ENCODE results near the gene AFG1L. TPM values are rescaled to one million over a fixed set of nuclear protein-coding genes. Genes with fewer than 3 reads are reported as not detected.

The AFG1L gene
- polyA plus RNA-seq, 1 of the 3 experiments (the other 2 are of a cell fraction) = 0.71 TPM

DNA sequence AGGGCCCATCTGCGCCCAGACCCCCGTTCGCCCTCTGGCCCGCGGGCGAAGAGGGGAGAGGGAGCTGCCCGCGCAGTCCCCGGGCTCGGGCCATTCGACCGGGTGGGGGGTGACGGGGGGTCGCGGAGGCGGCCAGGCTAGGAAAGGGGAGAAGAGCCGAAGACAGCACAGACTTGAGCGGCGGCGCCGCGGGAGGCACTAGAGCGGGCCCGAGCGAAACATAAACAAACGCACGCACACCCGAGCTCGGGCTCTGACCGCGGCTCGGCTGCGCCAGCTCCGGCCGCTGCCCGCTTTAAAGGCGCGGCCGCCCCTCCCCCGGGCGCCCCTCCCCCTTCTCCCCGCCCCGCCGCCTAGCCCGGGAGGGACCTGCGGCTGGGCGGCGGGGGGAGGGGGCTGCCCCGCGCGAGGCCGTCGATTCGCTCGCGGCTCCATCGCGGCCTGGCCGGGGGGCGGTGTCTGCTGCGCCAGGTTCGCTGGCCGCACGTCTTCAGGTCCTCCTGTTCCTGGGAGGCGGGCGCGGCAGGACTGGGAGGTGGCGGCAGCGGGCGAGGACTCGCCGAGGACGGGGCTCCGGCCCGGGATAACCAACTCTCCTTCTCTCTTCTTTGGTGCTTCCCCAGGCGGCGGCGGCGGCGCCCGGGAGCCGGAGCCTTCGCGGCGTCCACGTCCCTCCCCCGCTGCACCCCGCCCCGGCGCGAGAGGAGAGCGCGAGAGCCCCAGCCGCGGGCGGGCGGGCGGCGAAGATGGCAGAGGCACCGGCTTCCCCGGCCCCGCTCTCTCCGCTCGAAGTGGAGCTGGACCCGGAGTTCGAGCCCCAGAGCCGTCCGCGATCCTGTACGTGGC, 265.8 kb downstream of the AFG1L start, which contains the start of gene FOXO3:
FOXO3 (plus strand) TSS at position 455 of the 846 bp plus-strand sequence; CDS start at position 747, 292 bp downstream.
- Histone ChIP-seq H3K4me1 (ENCODE audit: control insufficient read depth in 1 of 2, insufficient read depth in 2 of 2, low read depth in 1 of 2, low read length in 1 of 2) (peaks cover 13 to 32% of the 10 kb centered on the region in 2 experiments; a peak in 3 of 4 replicates), H3K4me3 (ENCODE audit: low read depth in 2 of 2, low read length in 1 of 2) (peak within 1 kb of the TSS; percentile 91 to 96), H3F3A (replicated peaks; ENCODE audit: insufficient read depth) (peaks cover 30% of the 10 kb centered on the region), H2AFZ (ENCODE audit: low read depth) (peak within 1 kb of the TSS; percentile 85), H4K20me1 (ENCODE audit: insufficient read depth) (peaks cover 34% of the 10 kb centered on the region; the same call in 1 of the 2 replicates), H3K4me2 (peak within 1 kb of the TSS; percentile 99), H3K79me2 (ENCODE audit: insufficient read depth) (peaks cover 36% of the 10 kb centered on the region), H3K9me2 (no peaks in the 10 kb centered on the region), H3K27ac (ENCODE audit: low read depth in 2 of 2, low read length in 1 of 2) (peak within 1 kb of the TSS; percentile 96 to 97), H3K9me3 (0 out of 2 replicates have a peak, but pooled peaks cover 3% of the 10 kb centered on the region), H3K27me3 (ENCODE audit: insufficient read depth) (no peaks in the 10 kb centered on the region), H3K36me3 (replicated peaks in 1 of 2; ENCODE audit: control insufficient read depth in 1 of 2, insufficient read depth in 2 of 2, low read length in 1 of 2) (peaks cover 0 to 3% of the 10 kb centered on the region in 2 experiments), H3K9ac (peak within 1 kb of the TSS; percentile 94)
- TF ChIP-seq JUND (IDR thresholded peaks at IDR 0.05) (no peak), RFX5 (IDR thresholded peaks at IDR 0.05; ENCODE audit: low read length) (no peak), RCOR1 (IDR thresholded peaks at IDR 0.05; ENCODE audit: low read length) (no peak), FOXM1 (IDR thresholded peaks at IDR 0.05; ENCODE audit: low read depth) (0 out of 2 replicates have a peak, but pooled peaks have one; percentile 14), CHD2 (IDR thresholded peaks at IDR 0.05; ENCODE audit: low read length, partially characterized antibody) (peak; percentile 79), TAF1 (IDR thresholded peaks at IDR 0.05; ENCODE audit: borderline replicate concordance, low read depth, low read length) (peak; percentile 55; the same call in 1 of the 2 replicates), FOSL2 (IDR thresholded peaks at IDR 0.05; ENCODE audit: borderline replicate concordance, low read depth) (no peak), NRF1 (IDR thresholded peaks at IDR 0.05; ENCODE audit: low read depth, low read length) (0 out of 2 replicates have a peak, but pooled peaks have one; percentile 20), ELF1 (IDR thresholded peaks at IDR 0.05) (no peak), POLR2AphosphoS5 (IDR thresholded peaks at IDR 0.05; ENCODE audit: low read depth, low read length) (peak; percentile 90), NFIC (IDR thresholded peaks at IDR 0.05; ENCODE audit: borderline replicate concordance) (no peak), FOXJ3 (CRISPR knock-in tag; IDR thresholded peaks at IDR 0.05) (no peak; the same call in 1 of the 2 replicates), TEAD4 (IDR thresholded peaks at IDR 0.05; ENCODE audit: borderline replicate concordance, insufficient read depth) (no peak), MEF2A (IDR thresholded peaks at IDR 0.05; ENCODE audit: borderline replicate concordance, low read depth) (no peak), EZH2phosphoT487 (IDR thresholded peaks at IDR 0.05; ENCODE audit: borderline replicate concordance, low read depth) (no peak), RXRA (IDR thresholded peaks at IDR 0.05; ENCODE audit: borderline replicate concordance, low read depth) (no peak), MXI1 (IDR thresholded peaks at IDR 0.05; ENCODE audit: low read depth, low read length) (peak; percentile 56; the same call in 1 of the 2 replicates), EP300 (IDR thresholded peaks at IDR 0.05; ENCODE audit: borderline replicate concordance in 1 of 2, low read depth in 1 of 2, low read length in 1 of 2) (no peak)
- TF ChIP-seq, protein P1, sequence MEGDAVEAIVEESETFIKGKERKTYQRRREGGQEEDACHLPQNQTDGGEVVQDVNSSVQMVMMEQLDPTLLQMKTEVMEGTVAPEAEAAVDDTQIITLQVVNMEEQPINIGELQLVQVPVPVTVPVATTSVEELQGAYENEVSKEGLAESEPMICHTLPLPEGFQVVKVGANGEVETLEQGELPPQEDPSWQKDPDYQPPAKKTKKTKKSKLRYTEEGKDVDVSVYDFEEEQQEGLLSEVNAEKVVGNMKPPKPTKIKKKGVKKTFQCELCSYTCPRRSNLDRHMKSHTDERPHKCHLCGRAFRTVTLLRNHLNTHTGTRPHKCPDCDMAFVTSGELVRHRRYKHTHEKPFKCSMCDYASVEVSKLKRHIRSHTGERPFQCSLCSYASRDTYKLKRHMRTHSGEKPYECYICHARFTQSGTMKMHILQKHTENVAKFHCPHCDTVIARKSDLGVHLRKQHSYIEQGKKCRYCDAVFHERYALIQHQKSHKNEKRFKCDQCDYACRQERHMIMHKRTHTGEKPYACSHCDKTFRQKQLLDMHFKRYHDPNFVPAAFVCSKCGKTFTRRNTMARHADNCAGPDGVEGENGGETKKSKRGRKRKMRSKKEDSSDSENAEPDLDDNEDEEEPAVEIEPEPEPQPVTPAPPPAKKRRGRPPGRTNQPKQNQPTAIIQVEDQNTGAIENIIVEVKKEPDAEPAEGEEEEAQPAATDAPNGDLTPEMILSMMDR (IDR thresholded peaks at IDR 0.05) = no peak
- TF ChIP-seq, protein P2, sequence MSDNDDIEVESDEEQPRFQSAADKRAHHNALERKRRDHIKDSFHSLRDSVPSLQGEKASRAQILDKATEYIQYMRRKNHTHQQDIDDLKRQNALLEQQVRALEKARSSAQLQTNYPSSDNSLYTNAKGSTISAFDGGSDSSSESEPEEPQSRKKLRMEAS (IDR thresholded peaks at IDR 0.05; ENCODE audit: low read depth) = no peak; the same call in 1 of the 2 replicates
- TF ChIP-seq, protein P3, sequence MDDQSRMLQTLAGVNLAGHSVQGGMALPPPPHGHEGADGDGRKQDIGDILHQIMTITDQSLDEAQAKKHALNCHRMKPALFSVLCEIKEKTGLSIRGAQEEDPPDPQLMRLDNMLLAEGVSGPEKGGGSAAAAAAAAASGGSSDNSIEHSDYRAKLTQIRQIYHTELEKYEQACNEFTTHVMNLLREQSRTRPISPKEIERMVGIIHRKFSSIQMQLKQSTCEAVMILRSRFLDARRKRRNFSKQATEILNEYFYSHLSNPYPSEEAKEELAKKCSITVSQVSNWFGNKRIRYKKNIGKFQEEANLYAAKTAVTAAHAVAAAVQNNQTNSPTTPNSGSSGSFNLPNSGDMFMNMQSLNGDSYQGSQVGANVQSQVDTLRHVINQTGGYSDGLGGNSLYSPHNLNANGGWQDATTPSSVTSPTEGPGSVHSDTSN (IDR thresholded peaks at IDR 0.05) = no peak; the same call in 1 of the 2 replicates
- TF ChIP-seq, protein P4, sequence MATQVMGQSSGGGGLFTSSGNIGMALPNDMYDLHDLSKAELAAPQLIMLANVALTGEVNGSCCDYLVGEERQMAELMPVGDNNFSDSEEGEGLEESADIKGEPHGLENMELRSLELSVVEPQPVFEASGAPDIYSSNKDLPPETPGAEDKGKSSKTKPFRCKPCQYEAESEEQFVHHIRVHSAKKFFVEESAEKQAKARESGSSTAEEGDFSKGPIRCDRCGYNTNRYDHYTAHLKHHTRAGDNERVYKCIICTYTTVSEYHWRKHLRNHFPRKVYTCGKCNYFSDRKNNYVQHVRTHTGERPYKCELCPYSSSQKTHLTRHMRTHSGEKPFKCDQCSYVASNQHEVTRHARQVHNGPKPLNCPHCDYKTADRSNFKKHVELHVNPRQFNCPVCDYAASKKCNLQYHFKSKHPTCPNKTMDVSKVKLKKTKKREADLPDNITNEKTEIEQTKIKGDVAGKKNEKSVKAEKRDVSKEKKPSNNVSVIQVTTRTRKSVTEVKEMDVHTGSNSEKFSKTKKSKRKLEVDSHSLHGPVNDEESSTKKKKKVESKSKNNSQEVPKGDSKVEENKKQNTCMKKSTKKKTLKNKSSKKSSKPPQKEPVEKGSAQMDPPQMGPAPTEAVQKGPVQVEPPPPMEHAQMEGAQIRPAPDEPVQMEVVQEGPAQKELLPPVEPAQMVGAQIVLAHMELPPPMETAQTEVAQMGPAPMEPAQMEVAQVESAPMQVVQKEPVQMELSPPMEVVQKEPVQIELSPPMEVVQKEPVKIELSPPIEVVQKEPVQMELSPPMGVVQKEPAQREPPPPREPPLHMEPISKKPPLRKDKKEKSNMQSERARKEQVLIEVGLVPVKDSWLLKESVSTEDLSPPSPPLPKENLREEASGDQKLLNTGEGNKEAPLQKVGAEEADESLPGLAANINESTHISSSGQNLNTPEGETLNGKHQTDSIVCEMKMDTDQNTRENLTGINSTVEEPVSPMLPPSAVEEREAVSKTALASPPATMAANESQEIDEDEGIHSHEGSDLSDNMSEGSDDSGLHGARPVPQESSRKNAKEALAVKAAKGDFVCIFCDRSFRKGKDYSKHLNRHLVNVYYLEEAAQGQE (IDR thresholded peaks at IDR 0.05; ENCODE audit: low read depth, low read length) = no peak
- ChIA-PET POLR2A (interaction anchor here (0.8 to 4.8 kb wide), 11 partner anchors 15 to 534 kb away, joined by 3 to 69 read pairs (median 4); partner anchors contain the start of genes ARMC2 and SESN1), CTCF (interaction anchor here (0.8 to 7.1 kb wide), 9 partner anchors 9 to 449 kb away, joined by 3 to 52 read pairs (median 4); no protein-coding TSS in a partner anchor)
- peak; percentile 94 for DNase-seq
- 0% methylated on average over 12 of the region's 110 CpGs for WGBS (ENCODE audit: low lambda C conversion rate)

Measured in SK-N-SH (cell line).